ENCODE data around the gene GPR42.

The GPR42 gene

DNA sequence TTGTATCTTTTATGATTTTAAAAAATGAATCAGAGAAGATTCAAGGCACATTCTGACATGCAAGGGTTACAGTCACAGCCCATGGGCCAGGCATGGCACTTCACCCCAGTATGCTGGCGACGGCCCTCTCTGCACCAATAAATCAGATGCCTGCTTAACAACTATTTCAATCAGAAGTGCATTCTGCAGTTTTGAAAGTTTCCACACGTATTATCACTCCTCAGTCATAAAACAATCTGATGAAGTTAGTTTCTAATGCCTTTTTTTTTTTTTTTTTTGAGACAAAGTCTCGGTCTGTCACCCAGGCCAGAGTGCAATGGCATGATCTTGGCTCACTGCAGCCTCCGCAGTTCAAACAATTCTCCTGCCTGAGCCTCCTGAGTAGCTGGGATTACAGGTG, 48.9 kb downstream of the GPR42 start:
- POLR2A ChIA-PET = no interaction called here
- CTCF ChIA-PET = no interaction called here
- TF ChIP-seq ELF4 (IDR thresholded peaks at IDR 0.05) = no peak
- TF ChIP-seq TARDBP (IDR thresholded peaks at IDR 0.05) = no peak
- TF ChIP-seq SP1 (IDR thresholded peaks at IDR 0.05) = no peak
- TF ChIP-seq ARNT (IDR thresholded peaks at IDR 0.05) = no peak
- TF ChIP-seq FOXK2 (IDR thresholded peaks at IDR 0.05) = no peak
- TF ChIP-seq FOXM1 (IDR thresholded peaks at IDR 0.05; ENCODE audit: borderline replicate concordance) = no peak
- no peak for TF ChIP-seq PKNOX1 (IDR thresholded peaks at IDR 0.05)
- no peak for TF ChIP-seq NFRKB (IDR thresholded peaks at IDR 0.05)
- TF ChIP-seq CTBP1 (IDR thresholded peaks at IDR 0.05; ENCODE audit: borderline replicate concordance) = no peak
- no peak for TF ChIP-seq HDGF (IDR thresholded peaks at IDR 0.05; ENCODE audit: borderline replicate concordance)
- TF ChIP-seq SUZ12 (IDR thresholded peaks at IDR 0.05) = no peak
- TF ChIP-seq LEF1 (IDR thresholded peaks at IDR 0.05; ENCODE audit: borderline replicate concordance) = no peak
- no peak for TF ChIP-seq L3MBTL2 (conservative IDR thresholded peaks at IDR 0.05)
- no peak for TF ChIP-seq ZNF384 (IDR thresholded peaks at IDR 0.05)
- no peak for TF ChIP-seq FOXA1 (IDR thresholded peaks at IDR 0.05)
- no peak for TF ChIP-seq BHLHE40 (IDR thresholded peaks at IDR 0.05; ENCODE audit: borderline replicate concordance)
- no peak for DNase-seq (ENCODE audit: extremely low spot score)

- ChIA-PET POLR2A (no interaction called here), CTCF (no interaction called here)
- no peak for DNase-seq (ENCODE audit: extremely low spot score)
- TF ChIP-seq BHLHE40 (IDR thresholded peaks at IDR 0.05; ENCODE audit: borderline replicate concordance) (no peak), FOXA1 (IDR thresholded peaks at IDR 0.05) (no peak), L3MBTL2 (conservative IDR thresholded peaks at IDR 0.05) (no peak), FOXK2 (IDR thresholded peaks at IDR 0.05) (no peak), TARDBP (IDR thresholded peaks at IDR 0.05) (no peak), NFRKB (IDR thresholded peaks at IDR 0.05) (no peak), ZNF384 (IDR thresholded peaks at IDR 0.05) (no peak)
These were observed 50.5 kb downstream of the GPR42 start for GRCh38 chr19:35421362-35421761.
